ENCODE measurements around the gene SKAP1.

DNA sequence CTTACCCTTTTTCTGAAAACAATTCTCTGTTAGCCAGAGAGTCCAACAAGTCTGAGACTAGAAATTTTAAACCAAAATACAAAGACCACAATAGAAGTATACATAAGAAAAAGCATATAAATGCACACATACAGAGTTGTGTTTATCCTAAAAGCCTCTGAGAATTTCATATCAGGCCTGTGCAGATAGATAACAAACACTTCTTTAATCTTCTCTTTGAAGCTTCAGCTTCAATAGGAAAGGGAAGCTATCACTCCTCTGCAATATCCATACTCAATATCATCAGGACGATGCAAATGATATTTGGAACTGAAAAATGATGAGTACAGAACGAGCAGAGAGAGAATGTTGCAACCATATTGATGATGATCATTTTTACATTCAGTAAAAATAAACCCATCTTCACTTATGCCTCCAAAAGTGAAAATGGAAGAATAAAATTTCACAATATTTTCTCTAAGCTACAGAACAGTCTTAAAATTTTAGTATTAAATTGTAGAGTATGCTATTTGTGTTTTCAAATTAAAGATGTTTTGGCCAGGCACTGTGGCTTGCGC lies 61.6 kb downstream of the SKAP1 start:
- TF ChIP-seq, protein P1, sequence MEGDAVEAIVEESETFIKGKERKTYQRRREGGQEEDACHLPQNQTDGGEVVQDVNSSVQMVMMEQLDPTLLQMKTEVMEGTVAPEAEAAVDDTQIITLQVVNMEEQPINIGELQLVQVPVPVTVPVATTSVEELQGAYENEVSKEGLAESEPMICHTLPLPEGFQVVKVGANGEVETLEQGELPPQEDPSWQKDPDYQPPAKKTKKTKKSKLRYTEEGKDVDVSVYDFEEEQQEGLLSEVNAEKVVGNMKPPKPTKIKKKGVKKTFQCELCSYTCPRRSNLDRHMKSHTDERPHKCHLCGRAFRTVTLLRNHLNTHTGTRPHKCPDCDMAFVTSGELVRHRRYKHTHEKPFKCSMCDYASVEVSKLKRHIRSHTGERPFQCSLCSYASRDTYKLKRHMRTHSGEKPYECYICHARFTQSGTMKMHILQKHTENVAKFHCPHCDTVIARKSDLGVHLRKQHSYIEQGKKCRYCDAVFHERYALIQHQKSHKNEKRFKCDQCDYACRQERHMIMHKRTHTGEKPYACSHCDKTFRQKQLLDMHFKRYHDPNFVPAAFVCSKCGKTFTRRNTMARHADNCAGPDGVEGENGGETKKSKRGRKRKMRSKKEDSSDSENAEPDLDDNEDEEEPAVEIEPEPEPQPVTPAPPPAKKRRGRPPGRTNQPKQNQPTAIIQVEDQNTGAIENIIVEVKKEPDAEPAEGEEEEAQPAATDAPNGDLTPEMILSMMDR (conservative IDR thresholded peaks at IDR 0.05 in 1 of 2, IDR thresholded peaks at IDR 0.05 in 1 of 2; ENCODE audit: low read depth in 1 of 2, low read length in 2 of 2) = no peak
- TF ChIP-seq EZH2 (IDR thresholded peaks at IDR 0.05; ENCODE audit: low read length, missing control alignments) = no peak
